Lower leg skin (tissue), 4 donors: Measurements from ENCODE around the gene CD83. TPM values are rescaled to one million over a fixed set of nuclear protein-coding genes. Genes with fewer than 3 reads are reported as not detected.

Experiments
- DNase-seq, 2 donors: peaks; one replicate each; pipeline ENCODE4 v3.0.0-alpha.2; 2019; ENCODE audit warnings: low spot score in 2 of 2
- H3K4me3 ChIP-seq: fragments of 200-600 bp; sonication (generic); 2 replicates; pipeline ENCODE4 v1.5.1; 2017; ENCODE audit warnings: mild to moderate bottlenecking, low read depth; ENCODE audit not compliant: poor library complexity, severe bottlenecking
- POLR2A ChIP-seq, 2 donors: fragments of 450-650 bp; IDR thresholded peaks; one replicate each; pipeline ENCODE4 v1.6.1; 2016 to 2017; ENCODE audit warnings: antibody characterized with exemption in 2 of 2, mild to moderate bottlenecking in 1 of 2, moderate library complexity in 1 of 2
- WGBS, 2 donors: methylation state at CpG; one replicate each; pipeline ENCODE4 v1.1.5; 2018; 5-methylcytosine and 5-hydroxymethylcytosine counted together
- intact Hi-C: fragments of 100-400 bp; cut with DNase I; formaldehyde crosslinking; loops from one replicate; pipeline ENCODE4 v1.15.0; 2023; ENCODE audit warnings: low total_unique reads
- total RNA-seq, 4 donors: library from RNA; depleted of rRNA; stranded (reverse); fragments of >200 nt; gene quantifications; one replicate each; pipeline ENCODE4 v1.1.0, GENCODE V29; 2016
- TF ChIP-seq, protein P1 (sequence below), 3 donors: fragments of 450-650 bp; IDR thresholded peaks; one replicate each; pipeline ENCODE4 v1.5.1; 2016; ENCODE audit warnings: antibody characterized with exemption in 3 of 3, mild to moderate bottlenecking in 3 of 3, moderate library complexity in 2 of 3

Gene CD83
- total RNA-seq, 4 donors from 2014 or later = 2.2 to 4.4 (median 3.4) TPM

DNA sequence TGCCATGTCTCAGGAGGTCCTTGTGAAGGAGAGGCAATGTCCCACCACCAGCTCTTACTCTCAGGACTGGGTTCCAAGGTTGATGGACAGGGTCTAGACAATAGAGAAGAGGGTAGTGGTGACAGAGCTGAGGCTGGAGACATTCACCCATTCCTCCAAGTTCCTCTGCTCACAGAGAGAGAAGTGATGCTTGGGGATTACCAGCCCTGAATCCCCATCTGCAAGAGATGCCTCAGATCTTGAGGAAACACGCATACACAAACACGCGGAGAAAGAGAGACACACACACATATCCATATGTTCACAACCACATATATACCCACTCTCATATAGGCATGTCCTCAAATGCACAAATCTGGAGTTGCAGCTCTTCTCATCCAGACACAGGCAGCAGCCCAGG, 15.2 kb upstream of the CD83 start:
- DNase-seq = no peak
- TF ChIP-seq, protein P1, sequence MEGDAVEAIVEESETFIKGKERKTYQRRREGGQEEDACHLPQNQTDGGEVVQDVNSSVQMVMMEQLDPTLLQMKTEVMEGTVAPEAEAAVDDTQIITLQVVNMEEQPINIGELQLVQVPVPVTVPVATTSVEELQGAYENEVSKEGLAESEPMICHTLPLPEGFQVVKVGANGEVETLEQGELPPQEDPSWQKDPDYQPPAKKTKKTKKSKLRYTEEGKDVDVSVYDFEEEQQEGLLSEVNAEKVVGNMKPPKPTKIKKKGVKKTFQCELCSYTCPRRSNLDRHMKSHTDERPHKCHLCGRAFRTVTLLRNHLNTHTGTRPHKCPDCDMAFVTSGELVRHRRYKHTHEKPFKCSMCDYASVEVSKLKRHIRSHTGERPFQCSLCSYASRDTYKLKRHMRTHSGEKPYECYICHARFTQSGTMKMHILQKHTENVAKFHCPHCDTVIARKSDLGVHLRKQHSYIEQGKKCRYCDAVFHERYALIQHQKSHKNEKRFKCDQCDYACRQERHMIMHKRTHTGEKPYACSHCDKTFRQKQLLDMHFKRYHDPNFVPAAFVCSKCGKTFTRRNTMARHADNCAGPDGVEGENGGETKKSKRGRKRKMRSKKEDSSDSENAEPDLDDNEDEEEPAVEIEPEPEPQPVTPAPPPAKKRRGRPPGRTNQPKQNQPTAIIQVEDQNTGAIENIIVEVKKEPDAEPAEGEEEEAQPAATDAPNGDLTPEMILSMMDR (IDR thresholded peaks at IDR 0.05) = no peak
- TF ChIP-seq POLR2A (IDR thresholded peaks at IDR 0.05) = no peak
- 89 to 91% methylated on average over 3 of the region's 3 CpGs for WGBS, 2 donors
- intact Hi-C loops = no loop called here
- no peak overlapping the region for H3K4me3 ChIP-seq

DNA sequence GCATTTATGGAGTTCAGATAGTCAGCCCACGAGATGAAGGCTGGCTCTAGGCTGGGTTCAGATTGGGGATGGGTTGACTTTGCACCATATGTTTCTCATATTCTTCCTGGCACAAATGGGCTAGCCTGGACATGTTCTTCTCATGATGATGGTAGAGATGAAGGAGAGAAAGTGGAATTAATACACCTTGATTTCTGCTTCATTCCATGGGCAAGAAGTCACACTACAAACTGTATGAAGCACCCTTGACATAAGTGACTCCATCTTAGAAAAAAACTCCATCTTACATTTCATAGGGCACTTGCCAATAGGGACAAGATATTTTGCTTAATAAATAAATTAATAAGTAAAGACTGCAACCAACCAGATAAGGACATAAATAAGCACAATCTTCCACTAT, 12.0 kb upstream of the CD83 start:
- no peak overlapping the region for H3K4me3 ChIP-seq
- no peak for TF ChIP-seq POLR2A (IDR thresholded peaks at IDR 0.05)
- TF ChIP-seq, protein P1 (IDR thresholded peaks at IDR 0.05) = no peak
- 69 to 76% methylated on average over 1 of the region's 1 CpG for WGBS, 2 donors
- intact Hi-C loops = no loop called here
- DNase-seq = no peak

DNA sequence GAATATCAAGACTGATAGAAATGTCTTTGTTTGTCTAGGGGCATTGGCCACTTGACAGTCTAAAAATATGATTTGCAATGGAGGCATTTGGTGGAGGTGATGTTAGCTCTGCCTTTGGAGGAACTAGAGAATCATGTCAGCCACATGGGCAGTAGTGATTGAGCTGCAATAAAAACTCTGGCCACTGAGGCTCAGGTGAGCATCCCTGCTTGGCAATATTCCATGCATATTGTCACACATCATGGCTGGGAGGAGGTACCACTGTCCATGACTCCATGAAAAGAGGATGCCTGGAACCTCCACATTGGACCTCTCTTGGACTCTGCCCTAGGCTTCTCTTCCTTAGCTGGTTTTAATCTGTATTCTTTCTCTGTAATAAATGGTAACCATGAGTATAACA, 10.6 kb upstream of the CD83 start:
- no peak overlapping the region for H3K4me3 ChIP-seq
- intact Hi-C loops = no loop called here
- TF ChIP-seq POLR2A (IDR thresholded peaks at IDR 0.05) = no peak
- TF ChIP-seq, protein P1 (IDR thresholded peaks at IDR 0.05) = no peak
- DNase-seq = no peak

DNA sequence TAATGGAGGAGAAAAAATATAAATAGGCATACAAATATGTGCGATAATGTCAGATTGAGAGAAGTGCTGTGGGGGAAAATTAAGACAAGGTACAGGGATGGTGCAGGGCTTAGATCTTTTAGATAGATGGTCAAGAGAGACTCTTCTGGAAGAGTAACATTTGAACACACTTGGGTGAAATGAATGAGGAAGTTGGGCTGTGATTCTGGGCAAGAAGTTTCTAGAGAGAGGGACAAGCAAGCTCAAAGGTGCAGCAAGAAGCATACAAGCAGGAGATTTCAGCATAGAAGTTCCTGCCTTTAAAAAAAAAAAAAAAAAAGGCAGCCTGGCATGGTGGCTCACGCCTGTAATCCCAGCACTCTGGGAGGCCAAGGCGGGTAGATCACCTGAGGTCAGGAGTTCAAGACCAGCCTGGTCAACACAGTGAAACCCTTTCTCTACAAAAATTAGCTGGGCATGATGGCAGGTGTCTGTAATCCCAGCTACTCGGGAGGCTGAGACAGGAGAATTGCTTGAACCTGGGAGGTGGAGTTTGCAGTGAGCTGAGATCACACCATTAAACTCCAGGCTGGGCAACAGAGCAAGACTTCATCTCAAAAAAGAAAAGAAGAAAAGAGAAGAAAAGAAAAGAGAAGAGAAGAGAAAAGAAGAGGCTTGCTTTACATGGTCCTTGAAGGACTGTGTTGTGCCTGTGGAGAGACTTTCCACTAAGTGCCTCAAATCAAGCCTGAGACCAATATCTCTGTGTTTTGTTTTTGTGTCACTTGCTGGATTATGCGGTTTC, 9.7 kb upstream of the CD83 start:
- DNase-seq = no peak
- WGBS, 2 donors = 84 to 91% methylated on average over 5 of the region's 5 CpGs
- H3K4me3 ChIP-seq = no peak overlapping the region
- TF ChIP-seq POLR2A (IDR thresholded peaks at IDR 0.05) = no peak
- TF ChIP-seq, protein P1 (IDR thresholded peaks at IDR 0.05) = no peak
- intact Hi-C loops = no loop called here

DNA sequence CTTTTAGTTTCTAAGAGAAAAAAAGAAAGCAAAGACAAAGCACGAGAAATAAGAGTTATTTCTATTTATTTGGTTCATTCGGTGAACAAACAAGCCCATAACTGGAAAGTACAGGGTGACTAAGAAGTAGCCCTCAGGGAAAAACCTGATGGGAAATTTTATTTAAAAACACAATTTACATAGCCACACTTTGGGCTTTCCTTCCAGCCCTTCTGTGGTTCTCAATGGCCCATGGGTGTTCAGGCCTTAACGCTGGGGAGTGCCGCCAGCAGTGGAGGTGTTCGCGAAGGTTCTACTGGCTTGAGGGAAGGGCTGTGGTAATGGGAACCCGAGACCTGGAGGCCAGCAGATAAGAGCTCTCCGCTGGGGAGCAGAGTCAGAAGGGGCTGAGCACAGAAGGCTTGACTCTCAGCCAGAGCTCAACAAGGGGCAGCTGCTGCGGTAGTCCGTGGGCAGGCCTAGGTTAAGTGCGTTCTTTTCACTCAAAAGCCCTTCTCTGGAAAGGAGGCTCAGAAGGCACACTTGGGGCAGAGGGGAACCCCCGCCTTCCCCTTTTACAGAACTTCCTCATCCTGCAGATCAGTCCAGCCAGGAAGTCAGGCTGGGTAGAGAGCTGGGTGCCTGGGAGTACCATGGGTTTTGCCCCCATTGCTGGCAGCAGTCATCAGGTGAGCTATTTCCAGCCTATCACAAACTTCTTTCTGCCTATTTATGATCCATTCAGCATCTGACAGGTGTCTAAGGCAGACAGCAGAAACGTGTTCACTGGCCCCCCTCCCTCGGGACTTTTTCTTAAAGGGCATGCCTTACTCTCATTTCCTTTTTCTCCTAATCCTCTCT, 8.8 kb upstream of the CD83 start:
- H3K4me3 ChIP-seq = no peak overlapping the region
- TF ChIP-seq POLR2A (IDR thresholded peaks at IDR 0.05) = no peak
- TF ChIP-seq, protein P1 (IDR thresholded peaks at IDR 0.05) = no peak
- intact Hi-C loops = no loop called here
- 65 to 67% methylated on average over 14 of the region's 14 CpGs for WGBS, 2 donors
- peak in 1 of 2 donors; percentile 33 for DNase-seq
